Muscle layer of colon (tissue), 2 donors: ENCODE measurements around the gene ARF1.

Experiments used
- H3K27ac ChIP-seq: one replicate; pipeline ENCODE4 v1.7.0; 2013; ENCODE audit warnings: low read depth, mild to moderate bottlenecking, low read length, moderate library complexity
- H3K27me3 ChIP-seq, 2 donors: one replicate each; pipeline ENCODE4 v1.7.0; 2013; ENCODE audit warnings: low read length in 2 of 2, mild to moderate bottlenecking in 2 of 2; ENCODE audit not compliant: insufficient read depth in 2 of 2, control insufficient read depth in 1 of 2
- H3K36me3 ChIP-seq: one replicate; pipeline ENCODE4 v1.7.0; 2013; ENCODE audit warnings: mild to moderate bottlenecking, low read length; ENCODE audit not compliant: insufficient read depth
- H3K4me1 ChIP-seq: one replicate; pipeline ENCODE4 v1.7.0; 2013; ENCODE audit warnings: mild to moderate bottlenecking, low read length; ENCODE audit not compliant: insufficient read depth
- H3K4me3 ChIP-seq, 2 donors: one replicate each; pipeline ENCODE4 v1.7.0; 2013; ENCODE audit warnings: low read length in 2 of 2, low read depth in 1 of 2, mild to moderate bottlenecking in 1 of 2, moderate library complexity in 1 of 2
- H3K9ac ChIP-seq: one replicate; pipeline ENCODE4 v1.7.0; 2013; ENCODE audit warnings: low read length
- H3K9me3 ChIP-seq: one replicate; pipeline ENCODE4 v1.7.0; 2013; ENCODE audit warnings: mild to moderate bottlenecking, low read length
- donor health status: abdominal sarcoma.
- donor health status: Adenocarcinoma of cecum.

Gene ARF1

GRCh38 chr1:228065543-228066347 lies 16.8 kb upstream of the ARF1 start:
- Histone ChIP-seq H3K9ac (no peak overlapping the region), H3K36me3 (no peaks in the 10 kb centered on the region), H3K4me3 (no peak overlapping the region), H3K27ac (no peak overlapping the region), H3K4me1 (no peaks in the 10 kb centered on the region), H3K9me3 (no peaks in the 10 kb centered on the region), H3K27me3 (peaks cover 65 to 84% of the 10 kb centered on the region in 2 donors)

- H3K27ac ChIP-seq, result no peak overlapping the region
- peaks cover 65 to 84% of the 10 kb centered on the region in 2 donors for H3K27me3 ChIP-seq
- H3K4me3 ChIP-seq, result no peak overlapping the region
- H3K4me1 ChIP-seq, result no peaks in the 10 kb centered on the region
- no peaks in the 10 kb centered on the region for H3K36me3 ChIP-seq
- no peak overlapping the region for H3K9ac ChIP-seq
- H3K9me3 ChIP-seq, result no peaks in the 10 kb centered on the region
Observed at GRCh38 chr1:228066416-228066815, 16.1 kb upstream of the ARF1 start.

GRCh38 chr1:228066891-228067654 lies 15.4 kb upstream of the ARF1 start:
- H3K27ac ChIP-seq, result no peak overlapping the region
- H3K36me3 ChIP-seq, result no peaks in the 10 kb centered on the region
- no peak overlapping the region for H3K4me3 ChIP-seq
- no peak overlapping the region for H3K9ac ChIP-seq
- no peaks in the 10 kb centered on the region for H3K4me1 ChIP-seq
- H3K27me3 ChIP-seq, result peaks cover 59 to 78% of the 10 kb centered on the region in 2 donors
- H3K9me3 ChIP-seq, result no peaks in the 10 kb centered on the region

GRCh38 chr1:228068359-228068758 lies 14.1 kb upstream of the ARF1 start:
- Histone ChIP-seq H3K27me3 (peaks cover 46 to 74% of the 10 kb centered on the region in 2 donors), H3K36me3 (no peaks in the 10 kb centered on the region), H3K9ac (no peak overlapping the region), H3K4me3 (no peak overlapping the region), H3K4me1 (no peaks in the 10 kb centered on the region), H3K27ac (no peak overlapping the region), H3K9me3 (no peaks in the 10 kb centered on the region)

- no peaks in the 10 kb centered on the region for H3K4me1 ChIP-seq
- no peak overlapping the region for H3K27ac ChIP-seq
- H3K4me3 ChIP-seq, result no peak overlapping the region
- no peak overlapping the region for H3K9ac ChIP-seq
- H3K36me3 ChIP-seq, result no peaks in the 10 kb centered on the region
- H3K27me3 ChIP-seq, result peaks cover 39 to 56% of the 10 kb centered on the region in 2 donors
- H3K9me3 ChIP-seq, result no peaks in the 10 kb centered on the region
Observed at GRCh38 chr1:228070173-228070572, 12.3 kb upstream of the ARF1 start.

- Histone ChIP-seq H3K9me3 (no peaks in the 10 kb centered on the region), H3K4me1 (no peaks in the 10 kb centered on the region), H3K27me3 (peaks cover 32 to 49% of the 10 kb centered on the region in 2 donors), H3K27ac (no peak overlapping the region), H3K9ac (no peak overlapping the region), H3K4me3 (no peak overlapping the region), H3K36me3 (no peaks in the 10 kb centered on the region)
Observed at GRCh38 chr1:228070851-228071250, 11.7 kb upstream of the ARF1 start.

- H3K27me3 ChIP-seq, result peaks cover 21 to 37% of the 10 kb centered on the region in 2 donors
- no peaks in the 10 kb centered on the region for H3K9me3 ChIP-seq
- no peaks in the 10 kb centered on the region for H3K36me3 ChIP-seq
- H3K4me1 ChIP-seq, result peaks cover under 1% of the 10 kb centered on the region
- H3K27ac ChIP-seq, result no peak overlapping the region
- no peak overlapping the region for H3K4me3 ChIP-seq
- no peak overlapping the region for H3K9ac ChIP-seq
Observed at GRCh38 chr1:228071839-228072657, 10.5 kb upstream of the ARF1 start.

- Histone ChIP-seq H3K27me3 (peaks cover 17 to 31% of the 10 kb centered on the region in 2 donors), H3K27ac (no peak overlapping the region), H3K36me3 (no peaks in the 10 kb centered on the region), H3K9me3 (no peaks in the 10 kb centered on the region), H3K4me3 (no peak overlapping the region), H3K9ac (no peak overlapping the region), H3K4me1 (peaks cover 6% of the 10 kb centered on the region)
Observed at GRCh38 chr1:228072658-228073043, 9.9 kb upstream of the ARF1 start.

GRCh38 chr1:228073061-228073856 lies 9.2 kb upstream of the ARF1 start:
- no peak overlapping the region for H3K4me3 ChIP-seq
- no peak overlapping the region for H3K9ac ChIP-seq
- no peaks in the 10 kb centered on the region for H3K36me3 ChIP-seq
- peaks cover 11 to 27% of the 10 kb centered on the region in 2 donors for H3K27me3 ChIP-seq
- H3K27ac ChIP-seq, result no peak overlapping the region
- H3K9me3 ChIP-seq, result no peaks in the 10 kb centered on the region
- peaks cover 6% of the 10 kb centered on the region for H3K4me1 ChIP-seq

GRCh38 chr1:228073857-228074545 lies 8.5 kb upstream of the ARF1 start:
- no peak overlapping the region for H3K9ac ChIP-seq
- H3K4me3 ChIP-seq, result no peak overlapping the region
- no peaks in the 10 kb centered on the region for H3K9me3 ChIP-seq
- peaks cover 6% of the 10 kb centered on the region for H3K4me1 ChIP-seq
- peaks cover 8 to 23% of the 10 kb centered on the region in 2 donors for H3K27me3 ChIP-seq
- no peak overlapping the region for H3K27ac ChIP-seq
- H3K36me3 ChIP-seq, result no peaks in the 10 kb centered on the region
